GM10266 (cell line): ENCODE results near the gene SLC27A5.

ENCODE experiments used
- DNase-seq: peaks from one replicate; pipeline ENCODE4 v3.0.0; 2012; ENCODE audit errors: extremely low spot score
- TF ChIP-seq, protein P1 (sequence below): IDR thresholded peaks from 2 replicates; pipeline ENCODE4 v1.5.1; 2012; ENCODE audit warnings: mild to moderate bottlenecking, low read depth; ENCODE audit not compliant: control insufficient read depth, insufficient read depth; ENCODE audit errors: missing control alignments

Gene SLC27A5

DNA sequence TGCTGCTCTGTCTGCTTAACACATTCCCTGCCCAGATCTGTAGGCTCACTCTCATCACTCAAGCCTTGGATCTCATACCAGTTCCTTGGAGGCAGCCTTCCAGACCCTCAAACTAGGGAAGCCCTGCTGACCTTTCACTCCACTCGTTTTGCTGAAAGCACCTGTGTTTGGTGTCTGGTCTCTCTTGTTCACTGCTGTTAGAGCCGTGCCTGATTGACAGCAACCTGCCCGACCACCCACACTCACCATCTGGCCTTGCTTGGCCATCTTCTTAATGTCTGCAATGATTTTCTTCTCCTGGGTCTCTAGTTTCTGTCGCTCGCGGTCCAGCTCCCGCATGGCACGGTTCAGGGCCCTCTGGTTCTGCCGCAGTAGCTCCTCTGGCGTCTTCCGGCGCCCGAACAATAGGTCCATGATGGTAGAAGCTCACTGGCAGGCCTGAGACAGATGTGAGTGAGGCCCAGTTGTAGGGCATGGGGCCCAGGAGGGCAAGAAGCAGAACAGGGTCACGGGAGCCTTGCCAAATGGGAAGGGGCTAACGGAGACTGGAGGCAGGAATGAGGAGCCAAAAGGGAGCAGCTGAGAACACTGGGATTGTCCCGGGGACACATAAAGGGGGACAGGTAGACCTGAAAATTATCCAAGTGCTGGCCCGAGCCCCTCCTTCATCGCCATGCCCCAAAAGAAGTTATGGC, 42.2 kb upstream of the SLC27A5 start:
- TF ChIP-seq, protein P1, sequence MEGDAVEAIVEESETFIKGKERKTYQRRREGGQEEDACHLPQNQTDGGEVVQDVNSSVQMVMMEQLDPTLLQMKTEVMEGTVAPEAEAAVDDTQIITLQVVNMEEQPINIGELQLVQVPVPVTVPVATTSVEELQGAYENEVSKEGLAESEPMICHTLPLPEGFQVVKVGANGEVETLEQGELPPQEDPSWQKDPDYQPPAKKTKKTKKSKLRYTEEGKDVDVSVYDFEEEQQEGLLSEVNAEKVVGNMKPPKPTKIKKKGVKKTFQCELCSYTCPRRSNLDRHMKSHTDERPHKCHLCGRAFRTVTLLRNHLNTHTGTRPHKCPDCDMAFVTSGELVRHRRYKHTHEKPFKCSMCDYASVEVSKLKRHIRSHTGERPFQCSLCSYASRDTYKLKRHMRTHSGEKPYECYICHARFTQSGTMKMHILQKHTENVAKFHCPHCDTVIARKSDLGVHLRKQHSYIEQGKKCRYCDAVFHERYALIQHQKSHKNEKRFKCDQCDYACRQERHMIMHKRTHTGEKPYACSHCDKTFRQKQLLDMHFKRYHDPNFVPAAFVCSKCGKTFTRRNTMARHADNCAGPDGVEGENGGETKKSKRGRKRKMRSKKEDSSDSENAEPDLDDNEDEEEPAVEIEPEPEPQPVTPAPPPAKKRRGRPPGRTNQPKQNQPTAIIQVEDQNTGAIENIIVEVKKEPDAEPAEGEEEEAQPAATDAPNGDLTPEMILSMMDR: no peak
- no peak for DNase-seq

DNA sequence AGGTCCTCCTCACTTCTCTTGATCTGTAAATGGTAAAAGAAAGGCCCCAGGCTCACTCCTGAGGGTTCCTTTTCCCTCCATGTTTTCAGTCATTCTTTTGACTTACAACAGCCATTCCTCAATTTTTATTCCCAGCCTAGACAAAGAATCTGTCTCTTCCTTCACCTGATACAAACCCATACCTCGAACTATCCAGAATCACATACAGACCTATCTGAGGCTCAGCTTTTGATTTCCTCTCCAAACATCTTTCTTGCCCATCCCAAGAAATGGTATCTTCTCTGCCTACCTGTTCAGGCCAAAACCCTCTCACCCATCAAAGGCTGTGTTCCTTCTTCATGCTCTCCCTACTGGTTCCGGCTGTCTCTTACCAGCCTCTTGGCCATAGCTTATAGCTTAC, 40.9 kb upstream of the SLC27A5 start:
- DNase-seq: no peak
- TF ChIP-seq, protein P1: no peak

DNA sequence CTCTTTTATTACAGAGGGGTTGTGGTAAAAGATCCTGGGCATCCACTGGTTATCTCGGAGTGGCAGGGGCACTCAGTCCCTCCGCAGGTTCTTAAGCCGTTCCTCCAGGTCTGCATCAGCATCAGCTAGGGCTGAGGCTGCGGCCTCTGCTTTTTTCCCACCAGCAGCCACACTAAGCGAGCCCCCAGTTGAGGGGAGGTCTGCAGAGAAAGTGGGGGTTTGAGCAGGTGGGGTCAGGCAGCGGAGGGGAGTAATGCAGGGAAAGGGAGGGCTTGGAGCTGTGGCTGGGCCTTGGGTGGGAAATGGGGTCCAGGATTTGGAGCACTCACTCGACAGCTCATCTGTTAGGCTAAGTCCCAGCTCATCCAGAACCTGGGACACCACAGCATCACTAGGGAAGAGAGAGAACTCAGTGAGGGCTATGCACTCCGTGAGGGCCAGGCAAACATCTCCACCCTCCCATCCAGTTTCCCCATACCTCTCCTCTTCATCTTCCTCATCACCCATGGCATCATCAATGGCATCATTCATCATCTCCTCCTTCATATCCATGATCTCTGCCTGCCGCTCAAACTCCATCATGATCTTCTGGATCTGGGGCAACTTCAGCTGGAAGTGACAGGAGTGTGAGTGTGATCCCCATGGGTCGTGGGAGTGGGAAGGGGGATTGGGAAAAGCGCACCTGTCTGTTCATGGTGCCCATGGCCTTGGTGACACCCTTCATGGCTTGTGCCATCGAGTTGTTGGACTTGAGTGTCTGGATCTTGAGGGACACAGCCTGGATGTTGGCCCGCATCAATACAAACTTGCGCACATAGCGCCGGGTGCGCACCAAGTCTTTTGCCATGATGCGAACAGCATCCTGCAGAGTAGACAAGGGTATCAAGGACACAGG, 40.0 kb upstream of the SLC27A5 start:
- no peak for DNase-seq
- TF ChIP-seq, protein P1: no peak

DNA sequence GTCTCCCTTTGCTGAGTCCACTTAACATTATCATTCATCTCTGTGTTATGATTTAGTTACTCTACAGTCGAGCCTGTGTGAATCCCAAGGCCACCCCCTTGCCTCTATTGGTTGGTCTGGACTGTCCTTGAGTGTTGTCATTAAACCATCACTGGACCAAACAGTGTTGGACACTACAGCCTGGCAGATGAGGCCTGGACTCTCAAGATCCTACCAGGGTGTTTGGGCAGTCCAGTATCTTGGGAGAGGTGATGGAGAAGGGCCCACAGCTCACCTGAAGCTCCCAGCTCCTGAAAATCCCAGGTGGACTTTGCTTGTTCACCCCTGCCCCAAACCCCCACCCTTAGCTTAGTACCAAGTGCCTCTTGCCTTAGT, 39.3 kb upstream of the SLC27A5 start:
- TF ChIP-seq, protein P1: no peak
- DNase-seq: no peak

DNA sequence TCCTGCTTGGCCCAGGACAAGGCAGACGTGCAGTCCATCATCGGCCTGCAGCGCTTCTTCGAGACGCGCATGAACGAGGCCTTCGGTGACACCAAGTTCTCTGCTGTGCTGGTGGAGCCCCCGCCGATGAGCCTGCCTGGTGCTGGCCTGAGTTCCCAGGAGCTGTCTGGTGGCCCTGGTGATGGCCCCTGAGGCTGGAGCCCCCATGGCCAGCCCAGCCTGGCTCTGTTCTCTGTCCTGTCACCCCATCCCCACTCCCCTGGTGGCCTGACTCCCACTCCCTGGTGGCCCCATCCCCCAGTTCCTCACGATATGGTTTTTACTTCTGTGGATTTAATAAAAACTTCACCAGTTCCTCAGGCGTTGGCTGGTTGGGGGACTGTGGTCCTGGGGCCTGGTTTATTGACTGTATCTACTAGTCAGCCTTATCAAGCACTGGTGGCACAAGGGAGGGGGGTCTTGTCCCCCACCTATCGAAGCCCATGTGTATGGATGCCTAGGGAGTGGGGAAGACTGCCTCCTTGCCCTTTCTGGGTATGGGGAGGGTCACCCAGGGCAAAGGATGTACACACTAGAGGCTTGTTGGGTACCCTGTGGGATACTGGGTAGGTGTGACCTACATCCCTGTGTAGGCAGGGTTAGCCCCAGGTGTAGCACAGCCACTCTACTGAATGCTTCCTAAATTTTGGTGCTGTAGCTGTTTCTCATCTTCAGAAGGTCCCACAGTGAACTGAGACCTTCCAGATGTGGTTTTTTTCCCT, 38.8 kb upstream of the SLC27A5 start:
- TF ChIP-seq, protein P1: no peak

DNA sequence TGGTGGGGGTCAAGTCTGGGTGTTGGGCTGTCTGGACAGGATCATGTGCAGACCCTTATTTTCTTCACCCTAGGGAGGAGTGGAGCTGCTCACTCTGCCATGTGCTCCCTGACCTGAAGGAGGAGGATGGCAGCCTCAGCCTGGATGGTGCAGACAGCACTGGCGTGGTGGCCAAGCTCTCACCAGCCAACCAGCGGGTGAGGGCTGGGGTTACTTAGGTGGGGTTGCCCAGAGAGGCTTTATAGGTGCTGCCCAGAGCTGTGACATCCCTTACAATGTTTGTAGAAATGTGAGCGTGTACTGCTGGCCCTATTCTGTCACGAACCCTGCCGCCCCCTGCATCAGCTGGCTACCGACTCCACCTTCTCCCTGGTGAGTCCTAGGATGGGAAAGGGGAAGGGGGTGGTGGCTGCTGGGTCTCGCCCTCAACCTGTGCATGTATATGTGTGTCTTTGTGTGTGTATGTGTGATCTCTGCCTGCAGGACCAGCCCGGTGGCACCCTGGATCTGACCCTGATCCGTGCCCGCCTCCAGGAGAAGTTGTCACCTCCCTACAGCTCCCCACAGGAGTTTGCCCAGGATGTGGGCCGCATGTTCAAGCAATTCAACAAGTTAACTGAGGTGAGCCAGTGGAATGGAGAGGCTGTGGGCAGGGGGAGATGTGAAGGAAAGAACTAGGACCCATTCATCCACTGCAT, 38.0 kb upstream of the SLC27A5 start:
- DNase-seq: no peak
- TF ChIP-seq, protein P1: no peak

More for the DNA sequence above, 38.8 kb upstream of the SLC27A5 start:
- DNase-seq: no peak
